Measurements from ENCODE around the gene PLCD4. TPM values are rescaled to one million over a fixed set of nuclear protein-coding genes. Genes with fewer than 3 reads are reported as not detected.

PLCD4 gene
- 1.0 TPM for total RNA-seq
- long read RNA-seq = 0 reads

DNA sequence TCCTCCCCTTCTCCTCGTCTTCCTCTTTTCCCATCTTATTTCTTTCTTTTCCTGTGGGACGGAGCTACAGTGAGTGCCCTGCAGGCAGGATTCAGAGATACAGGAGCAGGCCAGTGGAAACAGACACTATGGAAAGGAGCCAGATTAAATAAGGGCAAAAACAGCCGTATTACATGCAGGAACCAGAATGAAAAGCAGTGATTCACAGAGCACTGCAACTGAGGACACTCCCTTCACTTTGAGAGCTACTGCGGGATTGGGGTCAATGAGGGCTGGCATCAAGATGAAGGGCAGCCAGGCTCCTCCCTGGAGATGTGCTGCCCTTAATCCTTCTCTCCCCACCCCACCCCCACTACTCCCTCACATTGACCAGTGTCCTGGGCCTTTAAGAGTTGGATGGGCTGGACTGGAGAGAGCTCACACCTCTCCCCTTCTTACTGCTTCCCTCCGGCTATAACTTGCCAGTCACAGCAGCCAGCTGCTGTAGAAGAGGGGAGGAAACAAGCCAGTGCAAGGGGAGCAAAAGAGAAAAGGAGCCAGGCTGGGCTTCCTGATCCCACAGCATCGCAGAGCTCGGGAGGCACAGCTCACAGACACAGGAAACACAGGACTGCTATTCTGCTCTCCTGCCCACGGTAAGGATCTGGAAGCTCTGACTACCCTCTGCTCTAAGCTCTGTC lies at the start of gene PLCD4:
Gene PLCD4 (plus strand): TSS at position 464 of the 680 bp plus-strand sequence. CDS start 7,841 bp downstream, outside the sequence.
- H3K4me3 ChIP-seq = peak within 1 kb of the TSS; percentile 10
- intact Hi-C loops (cut with DNase I) = no loop called here
- no peak within 1 kb of the TSS for H3K27ac ChIP-seq

GRCh38 chr2:218557941-218558340 lies 49.8 kb upstream of the PLCD4 start:
- Histone ChIP-seq H3K4me1 (no peaks in the 10 kb centered on the region), H3K9me3 (no peaks in the 10 kb centered on the region), H3K36me3 (peaks cover 81% of the 10 kb centered on the region), H3K27ac (no peak overlapping the region), H3K4me3 (no peak overlapping the region), H3K27me3 (no peaks in the 10 kb centered on the region)
- ATAC-seq (no peak), DNase-seq (no peak)
- no peak for TF ChIP-seq CTCF (IDR thresholded peaks at IDR 0.05)
- intact Hi-C loops (cut with DNase I) = no loop called here

More for the DNA sequence above, at the start of gene PLCD4:
- peak; percentile 64 for ATAC-seq
- H3K36me3 ChIP-seq = no peaks in the 10 kb centered on the region
- no peak for TF ChIP-seq CTCF (IDR thresholded peaks at IDR 0.05)
- no peak for DNase-seq
- no peaks in the 10 kb centered on the region for H3K9me3 ChIP-seq
- H3K27me3 ChIP-seq = no peaks in the 10 kb centered on the region
- H3K4me1 ChIP-seq = peaks cover 4% of the 10 kb centered on the region

GRCh38 chr2:218558986-218559385 lies 48.7 kb upstream of the PLCD4 start:
- TF ChIP-seq CTCF (IDR thresholded peaks at IDR 0.05) = no peak
- Histone ChIP-seq H3K36me3 (peaks cover 71% of the 10 kb centered on the region), H3K27me3 (no peaks in the 10 kb centered on the region), H3K27ac (no peak overlapping the region), H3K4me1 (no peaks in the 10 kb centered on the region), H3K4me3 (no peak overlapping the region), H3K9me3 (no peaks in the 10 kb centered on the region)
- intact Hi-C loops (cut with DNase I) = no loop called here
- DNase-seq (no peak), ATAC-seq (no peak)

DNA sequence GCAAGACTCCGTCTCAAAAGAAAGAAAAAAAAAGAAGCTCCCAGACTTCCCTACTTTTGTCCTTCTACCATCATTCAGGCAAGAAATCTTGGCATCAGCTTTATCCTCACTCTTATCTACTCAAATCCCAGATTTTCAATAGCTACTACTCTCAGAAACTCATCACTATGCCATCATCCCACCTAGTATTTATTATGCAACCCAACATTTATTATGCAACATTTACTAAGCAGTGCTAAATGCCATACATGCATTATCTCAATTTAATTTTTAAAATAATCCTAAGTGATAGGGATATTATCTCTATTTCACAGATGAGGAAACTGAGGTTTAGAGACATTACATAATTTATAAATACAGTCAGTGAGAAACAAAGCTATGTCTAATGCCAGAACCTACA lies 43.6 kb upstream of the PLCD4 start:
- ATAC-seq (no peak), DNase-seq (no peak)
- Histone ChIP-seq H3K27me3 (no peaks in the 10 kb centered on the region), H3K36me3 (peaks cover 24% of the 10 kb centered on the region), H3K27ac (no peak overlapping the region), H3K9me3 (no peaks in the 10 kb centered on the region), H3K4me1 (peaks cover 11% of the 10 kb centered on the region), H3K4me3 (no peak overlapping the region)
- intact Hi-C loops (cut with DNase I) = no loop called here
- no peak for TF ChIP-seq CTCF (IDR thresholded peaks at IDR 0.05)

GRCh38 chr2:218566296-218566695 lies 41.4 kb upstream of the PLCD4 start:
- peaks cover 6% of the 10 kb centered on the region for H3K36me3 ChIP-seq
- no peak for ATAC-seq
- H3K4me3 ChIP-seq = no peak overlapping the region
- no peaks in the 10 kb centered on the region for H3K27me3 ChIP-seq
- H3K9me3 ChIP-seq = no peaks in the 10 kb centered on the region
- intact Hi-C loops (cut with DNase I) = no loop called here
- peaks cover 27% of the 10 kb centered on the region for H3K4me1 ChIP-seq
- DNase-seq = no peak
- no peak for TF ChIP-seq CTCF (IDR thresholded peaks at IDR 0.05)
- no peak overlapping the region for H3K27ac ChIP-seq

All from upper lobe of right lung (tissue), 1 donor.